ENCODE results near the gene RUBCN. TPM values are rescaled to one million over a fixed set of nuclear protein-coding genes. Genes with fewer than 3 reads are reported as not detected.
A peak's percentile ranks its signal among the peaks of the same experiment; 100 is the strongest.

The RUBCN gene
- total RNA-seq (2021) (24.9 and 25.6 TPM in 2 replicates), Bru-seq, nascent RNA (percentile 57 among the genes with signal in this experiment), BruChase-seq, experiment 1, labeled RNA remaining after a 2-hour chase (percentile 70 among the genes with signal in this experiment), BruChase-seq, experiment 2, labeled RNA remaining after a 6-hour chase (percentile 74 among the genes with signal in this experiment)
- long read RNA-seq, partial matches to known transcripts, result 4 of 13 reads
- long read RNA-seq, other reads (novel, unspliced or antisense), result 7 of 13 reads

- no TSS peak for BruUV-seq (replicated peaks)
- H3K4me3 ChIP-seq (ENCODE audit: low read depth, low read length, poor library complexity, severe bottlenecking), result peak within 1 kb of the TSS; percentile 98
- POLR2A ChIA-PET (ENCODE audit: low non-redundant PET), result no interaction called here
- no peaks in the 10 kb centered on the region for H3K27me3 ChIP-seq (replicated peaks; ENCODE audit: insufficient read depth, low read depth, low read length, poor library complexity)
- H3K4me1 ChIP-seq (ENCODE audit: insufficient read depth, low read length, poor library complexity, severe bottlenecking), result peaks cover 12% of the 10 kb centered on the region
- no peaks in the 10 kb centered on the region for H3K9me3 ChIP-seq (ENCODE audit: low read depth, low read length, poor library complexity, severe bottlenecking)
- peak within 1 kb of the TSS; percentile 72 for H3K27ac ChIP-seq (ENCODE audit: low read depth, low read length, poor library complexity, severe bottlenecking)
- TF ChIP-seq CTCF (conservative IDR thresholded peaks at IDR 0.05; ENCODE audit: low read depth, low read length), result no peak
- TF ChIP-seq EZH2 (IDR thresholded peaks at IDR 0.05; ENCODE audit: borderline replicate concordance, low read depth, low read length, poor library complexity, severe bottlenecking), result no peak
- CTCF ChIA-PET, result interaction anchor here (0.8 kb wide), 1 partner anchor 221 kb away, joined by 3 read pairs; no protein-coding TSS in a partner anchor
- intact Hi-C loops (cut with micrococcal nuclease; ENCODE audit: unreplicated experiment), result no loop called here
- DNase-seq (ENCODE audit: low spot score), result peak; percentile 99
- no peaks in the 10 kb centered on the region for H3K36me3 ChIP-seq (ENCODE audit: insufficient read depth, low read length, poor library complexity, severe bottlenecking)
These were observed at the start of gene RUBCN for GRCh38 chr3:197736491-197737318. TSS of gene RUBCN (minus strand) at chr3:197736904. CDS start at chr3:197736719, 185 bp downstream.

GRCh38 chr3:197784019-197784585 lies 47.4 kb upstream of the RUBCN start:
- intact Hi-C loops (cut with micrococcal nuclease; ENCODE audit: unreplicated experiment), result no loop called here
- Histone ChIP-seq H3K9me3 (ENCODE audit: low read depth, low read length, poor library complexity, severe bottlenecking) (no peaks in the 10 kb centered on the region), H3K27me3 (replicated peaks; ENCODE audit: insufficient read depth, low read depth, low read length, poor library complexity) (no peaks in the 10 kb centered on the region), H3K36me3 (ENCODE audit: insufficient read depth, low read length, poor library complexity, severe bottlenecking) (peaks cover 31% of the 10 kb centered on the region), H3K27ac (ENCODE audit: low read depth, low read length, poor library complexity, severe bottlenecking) (no peak overlapping the region), H3K4me3 (ENCODE audit: low read depth, low read length, poor library complexity, severe bottlenecking) (no peak overlapping the region), H3K4me1 (ENCODE audit: insufficient read depth, low read length, poor library complexity, severe bottlenecking) (no peaks in the 10 kb centered on the region)
- no peak for DNase-seq (ENCODE audit: low spot score)
- CTCF ChIA-PET, result no interaction called here
- TF ChIP-seq CTCF (conservative IDR thresholded peaks at IDR 0.05; ENCODE audit: low read depth, low read length) (no peak), EZH2 (IDR thresholded peaks at IDR 0.05; ENCODE audit: borderline replicate concordance, low read depth, low read length, poor library complexity, severe bottlenecking) (no peak)
- BruUV-seq (replicated peaks), result no TSS peak
- POLR2A ChIA-PET (ENCODE audit: low non-redundant PET), result no interaction called here

GRCh38 chr3:197782230-197782629 lies 45.5 kb upstream of the RUBCN start:
- no peaks in the 10 kb centered on the region for H3K9me3 ChIP-seq (ENCODE audit: low read depth, low read length, poor library complexity, severe bottlenecking)
- H3K4me1 ChIP-seq (ENCODE audit: insufficient read depth, low read length, poor library complexity, severe bottlenecking), result no peaks in the 10 kb centered on the region
- intact Hi-C loops (cut with micrococcal nuclease; ENCODE audit: unreplicated experiment), result no loop called here
- no peak overlapping the region for H3K27ac ChIP-seq (ENCODE audit: low read depth, low read length, poor library complexity, severe bottlenecking)
- ChIA-PET POLR2A (ENCODE audit: low non-redundant PET) (no interaction called here), CTCF (no interaction called here)
- H3K36me3 ChIP-seq (ENCODE audit: insufficient read depth, low read length, poor library complexity, severe bottlenecking), result peaks cover 47% of the 10 kb centered on the region
- no TSS peak for BruUV-seq (replicated peaks)
- DNase-seq (ENCODE audit: low spot score), result no peak
- H3K4me3 ChIP-seq (ENCODE audit: low read depth, low read length, poor library complexity, severe bottlenecking), result no peak overlapping the region
- H3K27me3 ChIP-seq (replicated peaks; ENCODE audit: insufficient read depth, low read depth, low read length, poor library complexity), result no peaks in the 10 kb centered on the region
- no peak for TF ChIP-seq EZH2 (IDR thresholded peaks at IDR 0.05; ENCODE audit: borderline replicate concordance, low read depth, low read length, poor library complexity, severe bottlenecking)
- TF ChIP-seq CTCF (conservative IDR thresholded peaks at IDR 0.05; ENCODE audit: low read depth, low read length), result no peak
